Hypothalamus (tissue), 51 donors: Measurements from ENCODE around the gene ITGA4.
"Not testable (repeated sequence)": the region's sequence is repeated elsewhere in the genome, so short reads cannot be mapped to it uniquely, and the experiment has no call there.

Source experiments
- DNase-seq, 51 donors: peaks; one replicate each; lab custom pipeline; 2025; lab: John Stamatoyannopoulos, UW

Gene ITGA4

DNA sequence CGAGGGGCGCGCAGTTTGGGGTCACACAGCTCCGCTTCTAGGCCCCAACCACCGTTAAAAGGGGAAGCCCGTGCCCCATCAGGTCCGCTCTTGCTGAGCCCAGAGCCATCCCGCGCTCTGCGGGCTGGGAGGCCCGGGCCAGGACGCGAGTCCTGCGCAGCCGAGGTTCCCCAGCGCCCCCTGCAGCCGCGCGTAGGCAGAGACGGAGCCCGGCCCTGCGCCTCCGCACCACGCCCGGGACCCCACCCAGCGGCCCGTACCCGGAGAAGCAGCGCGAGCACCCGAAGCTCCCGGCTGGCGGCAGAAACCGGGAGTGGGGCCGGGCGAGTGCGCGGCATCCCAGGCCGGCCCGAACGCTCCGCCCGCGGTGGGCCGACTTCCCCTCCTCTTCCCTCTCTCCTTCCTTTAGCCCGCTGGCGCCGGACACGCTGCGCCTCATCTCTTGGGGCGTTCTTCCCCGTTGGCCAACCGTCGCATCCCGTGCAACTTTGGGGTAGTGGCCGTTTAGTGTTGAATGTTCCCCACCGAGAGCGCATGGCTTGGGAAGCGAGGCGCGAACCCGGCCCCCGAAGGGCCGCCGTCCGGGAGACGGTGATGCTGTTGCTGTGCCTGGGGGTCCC is at the start of gene ITGA4:
ITGA4 (plus strand) TSS at position 266 of the 620 bp plus-strand sequence; CDS start at position 535, 269 bp downstream.
- peak in 17 of 51 donors; percentile 1 to 55 (median 7) for DNase-seq

DNA sequence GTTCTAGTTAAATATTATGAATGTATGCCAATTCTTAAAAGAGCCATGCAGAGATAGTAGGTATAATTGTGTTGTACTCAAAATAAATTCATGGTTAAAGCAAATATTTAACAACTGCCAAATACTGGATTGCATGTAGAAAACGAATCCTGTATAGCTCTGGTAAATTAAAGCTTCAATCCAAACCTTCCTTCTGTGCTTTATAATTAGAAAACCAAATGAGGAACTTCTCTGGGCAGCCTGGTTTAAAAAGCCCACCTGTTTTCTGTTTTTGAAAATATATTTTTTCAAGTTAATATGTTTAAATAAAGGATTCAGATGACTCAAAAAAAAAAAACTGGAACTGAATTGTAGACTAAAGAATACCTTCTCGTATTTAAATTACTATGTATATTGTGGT is 48.3 kb upstream of the ITGA4 start:
- DNase-seq, result no peak

DNA sequence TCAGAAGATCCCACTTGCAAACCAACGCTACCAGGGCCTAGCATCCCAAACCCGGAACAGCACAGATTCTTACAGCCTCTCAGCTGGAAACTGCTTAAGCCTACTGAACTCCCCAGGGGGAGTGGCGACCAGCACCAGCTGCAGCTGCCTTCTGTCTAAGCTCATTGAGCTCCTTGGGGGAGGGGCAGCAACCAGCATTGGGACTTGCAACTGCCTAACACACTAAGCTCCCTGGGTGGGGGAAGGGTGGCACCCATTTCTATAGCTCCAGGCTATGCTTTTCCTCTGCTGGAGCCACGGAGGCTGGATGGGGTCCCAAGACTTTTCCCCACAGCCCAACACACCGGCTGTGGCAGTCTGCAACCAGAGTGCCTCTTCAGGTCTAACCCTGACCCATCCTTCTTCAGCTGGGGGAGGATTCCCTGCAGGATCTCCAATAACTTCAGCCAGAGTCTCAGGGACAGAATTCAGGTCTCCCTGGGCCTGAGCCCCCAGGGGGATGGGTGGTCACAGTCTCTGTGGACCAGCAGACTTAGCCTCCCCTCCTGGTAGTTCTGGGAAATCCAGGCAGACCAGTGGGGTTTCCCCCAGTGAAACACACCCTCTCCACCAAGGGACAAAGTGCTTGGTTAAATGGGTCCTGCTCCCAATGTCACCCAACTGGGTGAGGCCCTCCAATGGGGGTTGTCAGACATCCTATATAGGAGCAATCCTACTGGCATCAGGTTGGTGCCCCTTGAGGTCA is 45.9 kb upstream of the ITGA4 start:
- DNase-seq, result peak in 1 of 51 donors; percentile 1

DNA sequence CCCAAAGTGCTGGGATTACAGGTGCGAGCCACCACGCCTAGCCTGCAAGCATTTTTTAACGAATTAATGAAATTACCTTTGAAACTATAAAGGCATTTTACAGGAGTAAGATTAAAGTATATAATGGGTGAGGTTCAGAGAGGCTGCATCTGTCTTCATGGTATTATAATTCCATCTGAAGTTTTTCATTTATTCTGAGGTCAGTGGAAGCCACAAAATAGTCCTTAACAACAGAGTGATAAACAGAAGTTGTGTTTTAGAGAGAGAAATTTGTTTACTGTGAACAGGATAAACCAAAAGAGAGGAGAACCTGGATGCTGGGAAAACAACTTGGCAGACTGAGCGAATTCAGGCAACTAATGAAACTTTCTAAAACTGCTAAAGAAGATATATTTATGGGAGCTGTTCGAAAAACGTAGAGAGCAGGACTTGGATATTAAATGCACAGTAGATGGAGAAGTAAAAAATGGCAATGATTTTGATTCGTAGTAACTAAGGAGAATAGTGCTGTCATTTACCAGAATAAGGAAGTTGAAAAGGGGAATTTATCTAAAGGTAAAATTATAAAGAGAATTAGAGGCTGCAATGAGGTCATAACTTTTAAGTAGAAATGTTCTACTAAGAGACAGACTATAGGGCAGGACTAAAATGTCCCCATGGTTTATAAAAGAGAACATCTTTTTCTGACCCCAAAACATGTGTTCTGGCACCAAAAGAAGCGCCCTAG is 37.9 kb upstream of the ITGA4 start:
- DNase-seq, result no peak

DNA sequence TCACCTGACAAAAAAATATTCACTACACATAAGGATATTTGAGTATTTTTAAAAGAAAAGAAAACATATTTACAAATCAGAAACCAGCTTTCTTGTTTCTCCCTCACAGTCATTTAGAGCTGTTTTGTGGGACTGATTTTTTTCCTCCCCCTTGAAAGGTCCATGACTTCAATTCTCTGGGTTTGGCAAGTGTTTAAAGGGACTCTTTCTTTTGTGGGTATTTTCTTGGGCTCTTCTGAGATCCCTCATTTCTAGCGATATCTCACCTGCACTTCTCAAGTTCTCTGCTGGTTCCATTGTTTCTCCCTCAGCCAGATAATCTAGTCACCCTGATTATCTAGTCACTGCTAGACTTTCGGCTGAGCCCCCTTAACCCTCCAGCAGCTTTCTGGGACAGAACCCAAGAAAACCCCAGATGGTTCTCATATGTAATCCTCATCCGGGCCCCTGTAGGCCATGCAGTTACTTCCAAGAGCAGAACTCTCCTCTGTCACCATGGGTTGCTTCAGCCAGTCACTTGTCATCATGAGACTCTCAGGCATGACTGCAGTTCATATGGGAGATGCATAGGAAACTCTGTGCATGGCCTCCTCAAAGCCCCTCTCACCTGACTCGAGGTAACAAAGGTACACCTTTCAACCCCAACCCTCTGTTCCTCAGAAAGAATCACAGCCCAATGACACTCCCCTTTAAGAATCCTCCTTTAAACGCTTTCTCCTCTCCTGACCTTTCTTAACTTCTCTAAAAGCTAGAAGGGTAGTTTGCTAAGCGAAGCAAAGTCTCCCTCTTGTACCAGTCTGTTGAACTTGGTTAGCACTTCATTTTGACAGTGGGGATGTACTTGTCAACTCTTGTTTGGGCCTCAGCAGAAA is 36.7 kb upstream of the ITGA4 start:
- DNase-seq, result no peak

DNA sequence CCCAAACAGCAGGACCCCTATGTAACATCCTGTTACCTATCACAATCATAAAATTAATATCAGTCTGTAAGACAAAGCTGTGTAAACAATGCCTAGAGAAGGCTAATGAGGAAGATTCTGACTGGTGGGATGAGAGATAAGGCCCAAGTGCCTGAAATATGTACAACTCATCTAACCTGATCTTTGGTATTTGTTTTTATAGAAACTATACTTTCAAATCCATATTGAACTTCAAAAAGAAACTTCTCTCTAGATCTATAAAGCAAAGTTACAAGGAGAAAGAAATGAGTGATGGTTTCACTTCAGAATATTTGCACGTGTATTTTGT is 36.1 kb upstream of the ITGA4 start:
- DNase-seq, result no peak

DNA sequence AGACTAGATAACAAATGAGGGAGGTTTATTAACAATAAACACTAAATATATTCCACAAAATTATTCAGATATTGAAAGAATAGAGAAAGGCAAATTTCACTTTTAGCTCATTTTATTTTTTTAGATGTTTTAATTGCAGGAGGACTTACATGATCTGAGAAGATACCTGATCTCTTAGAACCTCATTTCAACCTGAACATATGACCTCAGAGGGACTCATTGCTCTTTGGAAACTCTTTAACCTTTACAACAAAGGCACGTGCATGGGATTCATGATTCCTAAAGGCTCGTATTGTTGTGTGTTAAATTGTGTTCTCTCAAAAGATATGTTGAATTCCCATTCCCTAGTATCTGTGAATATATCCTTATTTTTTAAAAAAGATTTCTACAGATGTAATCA is 35.7 kb upstream of the ITGA4 start:
- no peak for DNase-seq

DNA sequence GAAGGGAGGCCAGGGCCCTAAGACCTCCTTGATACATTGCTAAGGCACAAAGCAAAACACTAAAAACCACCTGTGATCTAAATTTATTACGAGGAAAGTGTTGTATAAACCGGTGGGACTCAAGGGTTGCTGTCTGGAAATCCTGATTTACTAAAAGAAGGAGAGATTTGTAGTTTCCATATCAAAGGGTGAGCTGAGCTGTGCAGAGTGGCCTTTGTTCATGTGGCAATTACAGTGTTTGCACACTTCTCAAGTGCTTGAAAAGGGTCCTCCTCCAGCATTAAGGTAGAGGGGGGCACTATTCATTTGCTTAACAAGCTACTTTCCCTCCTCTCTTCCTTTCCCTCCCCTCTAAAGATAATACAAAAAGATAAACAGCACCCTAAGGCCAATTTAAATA is 30.5 kb upstream of the ITGA4 start:
- DNase-seq, result no peak

DNA sequence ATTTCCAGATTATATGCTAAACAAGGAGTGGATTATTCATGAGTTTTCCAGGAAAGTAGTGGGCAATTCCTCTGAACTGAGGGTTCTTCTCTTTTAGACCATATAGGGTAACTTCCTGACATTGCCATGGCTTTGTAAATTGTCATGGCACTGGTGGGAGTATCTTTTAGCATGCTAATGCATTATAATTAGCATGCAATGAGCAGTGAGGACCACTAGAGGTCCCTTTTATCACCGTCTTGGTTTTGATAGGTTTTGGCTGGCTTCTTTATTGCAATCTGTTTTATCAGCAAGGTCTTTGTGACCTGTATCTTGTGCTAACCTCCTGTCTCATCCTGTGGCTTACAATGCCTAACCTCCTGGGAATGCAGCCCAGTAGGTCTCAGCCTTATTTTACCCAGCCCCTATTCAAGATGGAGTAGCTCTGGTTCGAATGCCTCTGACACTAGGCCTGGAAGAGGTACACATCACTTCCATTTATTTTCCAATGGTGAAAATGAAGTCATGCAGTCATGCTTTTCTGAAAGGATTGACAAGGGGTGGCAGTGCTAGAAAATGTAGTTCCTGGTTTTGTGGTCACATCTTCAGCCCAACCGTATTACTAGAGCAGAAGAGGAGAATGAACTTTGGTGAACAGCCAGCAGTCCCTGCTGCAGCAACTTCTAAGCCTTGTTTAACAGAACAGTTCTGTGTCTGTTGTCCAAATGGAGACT is 26.6 kb upstream of the ITGA4 start:
- DNase-seq, result no peak

DNA sequence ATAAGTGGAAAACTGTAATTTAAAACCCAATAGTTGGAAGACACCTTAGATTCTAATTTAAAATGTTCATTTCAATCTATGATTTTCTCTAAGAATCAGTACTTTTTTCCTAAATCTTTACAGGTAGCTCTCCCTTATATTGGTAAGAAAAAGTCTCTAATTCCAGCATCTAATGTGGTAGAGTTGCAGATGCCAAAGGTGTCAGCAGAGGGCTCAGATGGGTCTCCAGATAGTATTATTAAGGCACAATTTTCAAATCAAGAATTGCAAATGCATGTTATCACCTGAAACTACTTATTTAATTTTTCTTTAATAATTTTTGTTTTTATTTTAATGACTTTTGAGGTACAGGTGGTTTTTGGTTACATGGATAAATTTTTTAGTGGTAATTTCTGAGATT is 25.5 kb upstream of the ITGA4 start:
- no peak for DNase-seq

DNA sequence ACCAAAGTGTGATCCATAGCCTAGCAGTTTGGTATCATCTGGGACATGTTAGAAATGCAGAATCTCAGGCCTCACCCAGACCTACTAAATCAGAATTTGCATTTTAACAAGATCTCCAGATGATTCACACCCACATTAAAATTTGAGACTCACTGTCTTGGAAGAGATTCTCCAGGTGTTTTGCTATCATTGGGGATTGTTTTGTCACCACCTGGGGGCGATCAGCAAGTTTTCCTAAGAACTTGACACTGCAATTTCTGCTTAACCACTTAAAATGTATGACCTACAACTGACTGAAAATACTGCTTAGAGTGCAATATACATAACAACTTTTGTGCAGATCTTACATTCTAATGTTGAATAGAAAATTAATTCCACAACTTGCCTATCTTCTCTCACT is 18.9 kb upstream of the ITGA4 start:
- DNase-seq, result no peak

DNA sequence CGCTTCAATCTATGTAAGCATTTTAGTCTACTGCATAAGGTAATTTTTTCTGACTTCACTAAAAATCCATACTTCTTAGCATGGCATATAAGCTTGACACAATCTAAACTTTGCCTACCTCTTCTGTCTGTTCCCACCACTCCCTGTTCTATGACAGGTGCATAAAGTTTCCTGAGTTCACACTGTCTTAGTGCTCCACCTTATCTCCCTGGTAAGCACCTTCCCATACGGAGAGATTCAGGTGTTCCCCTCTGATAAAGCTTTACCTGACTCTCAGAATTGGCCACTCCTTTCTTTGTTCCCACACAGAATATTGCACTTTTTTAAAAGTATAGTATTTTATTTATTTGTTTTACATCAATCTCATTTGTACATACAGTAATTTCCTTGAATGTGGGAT is 16.8 kb upstream of the ITGA4 start:
- no peak for DNase-seq

DNA sequence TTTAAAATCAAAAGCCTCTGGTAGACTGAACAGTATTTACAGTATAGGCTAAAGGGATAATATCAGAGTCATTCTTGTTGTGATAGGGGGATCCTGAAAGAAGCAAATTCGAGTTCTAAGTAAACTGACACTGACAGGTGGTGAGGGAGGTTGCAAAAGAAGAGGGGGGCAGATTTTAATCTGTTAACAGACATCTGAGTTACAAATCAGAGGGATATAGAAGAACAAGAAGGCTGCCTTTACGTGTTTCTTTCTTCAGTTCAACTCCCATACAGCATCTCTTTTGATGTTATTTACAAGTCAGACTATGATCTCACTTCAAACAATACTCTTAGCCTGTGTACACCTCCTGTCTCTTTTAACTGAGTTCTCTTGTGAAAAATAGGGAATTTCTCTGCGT is 16.3 kb upstream of the ITGA4 start:
- no peak for DNase-seq

DNA sequence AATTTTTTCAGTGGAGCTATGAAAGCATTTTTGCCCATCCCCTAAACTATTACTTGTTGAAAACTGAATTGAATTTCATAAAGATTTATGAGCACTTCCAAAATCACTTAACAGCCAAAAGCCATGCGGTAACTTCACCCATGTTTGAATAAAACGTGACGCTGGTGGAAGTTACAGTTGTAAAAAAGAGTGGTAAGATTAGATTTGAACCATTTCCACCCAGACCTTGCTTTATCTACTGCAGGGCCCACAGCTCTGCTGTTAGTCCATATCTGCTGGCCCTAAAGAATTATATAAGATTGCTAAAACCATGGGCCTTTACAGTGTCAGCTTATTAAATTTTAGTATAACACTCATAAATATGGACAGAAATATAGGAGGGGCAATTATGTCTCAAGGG is 15.5 kb upstream of the ITGA4 start:
- DNase-seq, result no peak

DNA sequence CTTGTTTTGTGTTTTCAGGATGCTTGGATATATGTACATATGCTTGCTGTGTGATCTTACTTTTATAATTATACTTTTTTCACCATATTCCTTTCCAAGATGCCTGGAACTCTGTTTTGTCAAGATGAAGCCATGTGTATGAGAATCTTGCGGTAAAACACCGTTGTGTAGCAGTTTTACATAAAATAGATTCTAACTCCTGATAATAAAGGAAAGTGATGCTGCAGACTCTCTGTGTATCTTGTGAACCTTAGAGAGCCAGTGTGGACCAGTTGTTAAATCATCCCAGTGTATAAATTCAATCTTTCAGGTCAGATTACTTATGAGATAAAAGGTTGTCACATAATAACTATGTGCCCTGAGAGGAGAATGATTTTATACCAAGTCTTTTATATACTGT is 12.5 kb upstream of the ITGA4 start:
- no peak for DNase-seq

DNA sequence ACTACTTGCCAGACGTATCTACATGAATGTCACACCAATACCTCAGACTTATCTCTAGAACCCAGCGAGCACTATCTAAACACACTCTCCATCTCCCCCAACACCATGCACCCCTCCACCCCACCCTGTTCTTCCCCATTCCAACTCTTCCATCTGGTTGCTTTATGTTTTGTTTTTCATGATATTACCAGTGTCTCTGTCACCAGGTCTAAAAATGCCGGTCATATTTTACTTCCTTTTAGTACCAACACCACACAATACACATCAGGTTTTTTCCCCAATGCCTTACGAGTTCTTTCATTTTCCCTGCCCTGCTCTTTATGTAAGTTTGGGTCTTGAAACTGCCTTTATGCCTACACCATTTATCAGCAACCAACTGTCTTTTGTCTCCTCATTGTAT is 10.2 kb upstream of the ITGA4 start:
- no peak for DNase-seq

DNA sequence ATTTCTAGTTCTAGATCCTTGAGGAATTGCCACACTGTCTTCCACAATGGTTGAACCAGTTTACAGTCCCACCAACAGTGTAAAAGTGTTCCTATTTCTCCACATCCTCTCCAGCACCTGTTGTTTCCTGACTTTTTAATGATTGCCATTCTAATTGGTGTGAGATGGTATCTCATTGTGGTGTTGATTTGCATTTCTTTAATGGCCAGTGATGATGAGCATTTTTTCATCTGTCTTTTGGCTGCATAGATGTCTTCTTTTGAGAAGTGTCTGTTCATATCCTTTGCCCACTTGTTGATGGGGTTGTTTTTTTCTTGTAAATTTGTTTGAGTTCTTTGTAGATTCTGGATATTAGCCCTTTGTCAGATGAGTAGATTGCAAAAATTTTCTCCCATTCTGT is 7.9 kb upstream of the ITGA4 start:
- not testable (repeated sequence) for DNase-seq

DNA sequence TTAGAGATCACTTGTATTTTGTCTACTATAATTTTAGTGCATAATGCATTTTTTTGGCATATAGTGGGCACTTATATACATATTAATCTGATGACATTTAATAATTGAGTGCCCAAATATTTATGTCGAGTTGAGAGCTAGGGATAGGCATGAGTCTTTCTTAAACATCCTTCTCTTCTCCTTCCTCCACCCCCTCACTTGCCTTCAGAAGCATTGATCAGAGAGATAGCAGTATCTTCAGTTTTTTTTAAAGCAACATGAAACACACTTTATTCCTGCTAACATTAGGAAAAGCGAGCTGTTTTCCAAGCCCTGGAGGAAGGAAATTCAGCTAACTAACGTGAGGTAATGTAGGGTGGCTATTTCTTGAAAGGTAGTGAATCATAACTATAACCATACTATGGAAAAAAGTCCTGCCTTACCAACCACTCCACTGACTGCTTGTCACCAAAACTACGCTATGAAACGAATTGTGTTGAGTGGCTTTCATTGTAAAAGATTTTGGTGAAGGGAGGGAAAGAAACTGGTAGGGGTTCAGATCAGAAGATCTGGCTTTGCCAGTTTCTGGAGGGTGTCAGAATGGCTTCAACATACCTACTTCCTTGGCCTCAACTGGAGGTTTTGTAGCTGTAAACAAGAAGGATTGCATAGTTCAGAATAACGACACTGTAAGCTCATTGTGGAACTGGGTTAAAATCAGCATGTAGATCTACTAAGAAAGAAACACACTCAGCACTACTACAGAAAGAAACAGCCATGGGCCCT is 2.3 kb upstream of the ITGA4 start:
- DNase-seq, result no peak

DNA sequence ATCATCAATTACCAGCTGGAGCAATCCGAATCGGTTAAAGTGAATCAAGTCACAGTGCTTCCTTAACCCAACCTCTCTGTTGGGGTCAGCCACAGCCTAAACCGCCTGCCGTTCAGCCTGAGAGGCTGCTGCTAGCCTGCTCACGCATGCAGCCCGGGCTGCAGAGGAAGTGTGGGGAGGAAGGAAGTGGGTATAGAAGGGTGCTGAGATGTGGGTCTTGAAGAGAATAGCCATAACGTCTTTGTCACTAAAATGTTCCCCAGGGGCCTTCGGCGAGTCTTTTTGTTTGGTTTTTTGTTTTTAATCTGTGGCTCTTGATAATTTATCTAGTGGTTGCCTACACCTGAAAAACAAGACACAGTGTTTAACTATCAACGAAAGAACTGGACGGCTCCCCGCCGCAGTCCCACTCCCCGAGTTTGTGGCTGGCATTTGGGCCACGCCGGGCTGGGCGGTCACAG is 496 bp upstream of the ITGA4 start:
- DNase-seq, result no peak
